Neural progenitor cell (in vitro differentiated cells): ENCODE data around the gene MOB2.

ENCODE experiments used
- CTCF ChIP-seq: fragments of 200-600 bp; sonication (generic); IDR thresholded peaks from 2 replicates; pipeline ENCODE4 v1.5.1; 2017; ENCODE audit warnings: antibody characterized with exemption, mild to moderate bottlenecking
- EZH2 ChIP-seq: fragments of 200-600 bp; sonication (generic); IDR thresholded peaks from 2 replicates; pipeline ENCODE4 v1.6.1; 2017; ENCODE audit warnings: antibody characterized with exemption, mild to moderate bottlenecking, moderate library complexity

- TF ChIP-seq CTCF (no peak), EZH2 (no peak)
Observed at GRCh38 chr11:1513326-1514296, 27.0 kb upstream of the MOB2 start.
